Liver (tissue), 9 donors: ENCODE results near the gene ZDHHC14. TPM values are rescaled to one million over a fixed set of nuclear protein-coding genes. Genes with fewer than 3 reads are reported as not detected.

Experiments used
- DNase-seq: peaks from one replicate; pipeline ENCODE4 v3.0.0-alpha.2; 2017; ENCODE audit warnings: low spot score
- H3K27ac ChIP-seq, 2 donors: one replicate each; pipeline ENCODE4 v1.7.0; 2013; ENCODE audit warnings: inconsistent platforms in 2 of 2, low read length in 2 of 2, control low read depth in 1 of 2, low read depth in 1 of 2, mild to moderate bottlenecking in 1 of 2
- H3K27me3 ChIP-seq, 4 donors: one replicate each; pipeline versions ENCODE4 v1.6.1 to v1.7.0; 2013; ENCODE audit warnings: low read length in 3 of 4, inconsistent platforms in 1 of 4, mild to moderate bottlenecking in 1 of 4, moderate library complexity in 1 of 4; ENCODE audit not compliant: control insufficient read depth in 4 of 4, insufficient read depth in 4 of 4
- H3K36me3 ChIP-seq, 4 donors: one replicate each; pipeline versions ENCODE4 v1.6.1 to v1.7.0; 2013; ENCODE audit warnings: low read length in 3 of 4, mild to moderate bottlenecking in 3 of 4, low read depth in 1 of 4, moderate library complexity in 1 of 4; ENCODE audit not compliant: control insufficient read depth in 4 of 4, insufficient read depth in 3 of 4
- H3K4me1 ChIP-seq, 4 donors: one replicate each; pipeline versions ENCODE4 v1.6.1 to v1.7.0; 2013; ENCODE audit warnings: low read length in 3 of 4, mild to moderate bottlenecking in 3 of 4, moderate library complexity in 1 of 4; ENCODE audit not compliant: control insufficient read depth in 4 of 4, insufficient read depth in 4 of 4
- H3K4me3 ChIP-seq, 3 donors: one replicate each; pipeline versions ENCODE4 v1.6.1 to v1.7.0; 2013; ENCODE audit warnings: low read length in 3 of 3, control low read depth in 1 of 3, low read depth in 1 of 3, mild to moderate bottlenecking in 1 of 3
- H3K9ac ChIP-seq, 2 donors: one replicate each; pipeline ENCODE4 v1.7.0; 2013; ENCODE audit warnings: low read length in 2 of 2, mild to moderate bottlenecking in 2 of 2, moderate library complexity in 2 of 2, control low read depth in 1 of 2, low read depth in 1 of 2
- H3K9me3 ChIP-seq, 4 donors: one replicate each; pipeline versions ENCODE4 v1.6.1 to v1.7.0; 2013; ENCODE audit warnings: low read length in 3 of 4; ENCODE audit not compliant: control insufficient read depth in 4 of 4
- FOXA1 ChIP-seq: IDR thresholded peaks from 2 replicates; pipeline ENCODE4 v1.6.1; 2016; ENCODE audit warnings: antibody characterized with exemption
- FOXA2 ChIP-seq: IDR thresholded peaks from 2 replicates; pipeline ENCODE4 v1.6.1; 2016; ENCODE audit warnings: antibody characterized with exemption
- GABPA ChIP-seq, 2 donors: IDR thresholded peaks in 1 of 2; conservative IDR thresholded peaks in 1 of 2; 2 replicates each; pipeline ENCODE4 v1.6.1; 2016; ENCODE audit warnings: antibody characterized with exemption in 2 of 2, mild to moderate bottlenecking in 1 of 2, moderate library complexity in 1 of 2
- HNF4G ChIP-seq: IDR thresholded peaks from 2 replicates; pipeline ENCODE4 v1.6.1; 2016; ENCODE audit warnings: antibody characterized with exemption
- JUND ChIP-seq, 2 donors: IDR thresholded peaks; 2 replicates each; pipeline ENCODE4 v1.6.1; 2016; ENCODE audit warnings: antibody characterized with exemption in 2 of 2
- NR2F2 ChIP-seq: IDR thresholded peaks from 2 replicates; pipeline ENCODE4 v1.6.1; 2016; ENCODE audit warnings: antibody characterized with exemption
- RAD21 ChIP-seq, 2 donors: IDR thresholded peaks; 2 replicates each; pipeline ENCODE4 v1.6.1; 2016; ENCODE audit warnings: antibody characterized with exemption in 2 of 2, mild to moderate bottlenecking in 2 of 2
- SP1 ChIP-seq: IDR thresholded peaks from 2 replicates; pipeline ENCODE4 v1.6.1; 2018; ENCODE audit warnings: antibody characterized with exemption, mild to moderate bottlenecking
- TAF1 ChIP-seq: conservative IDR thresholded peaks from 2 replicates; pipeline ENCODE4 v1.6.1; 2016; ENCODE audit warnings: antibody characterized with exemption, mild to moderate bottlenecking
- YY1 ChIP-seq: IDR thresholded peaks from 2 replicates; pipeline ENCODE4 v1.6.1; 2016; ENCODE audit warnings: antibody characterized with exemption, mild to moderate bottlenecking
- WGBS: extraction: QIAGEN DNeasy Blood & Tissue Kit; methylation state at CpG from one replicate; pipeline ENCODE4 v1.1.7; 2013; 5-methylcytosine and 5-hydroxymethylcytosine counted together
- polyA plus RNA-seq, 2 donors: library from polyadenylated mRNA; stranded (reverse) in 1 of 2; unstranded in 1 of 2; fragments of 200-250 nt in 1 of 2; fragments of >200 nt in 1 of 2; fragmentation: Nextera tagmentation in 1 of 2; extraction: Ambion mirVana in 1 of 2; gene quantifications; one replicate each; pipeline versions ENCODE4 v1.2.1 to v1.2.3, GENCODE V29; 2013 to 2015
- total RNA-seq, 2 donors: library from RNA; depleted of rRNA; stranded (reverse); fragments of >200 nt; gene quantifications; one replicate each; pipeline ENCODE4 v1.2.3, GENCODE V29; 2014
- TF ChIP-seq, protein P1 (sequence below): fragments of 150-350 bp; IDR thresholded peaks from 2 replicates; pipeline ENCODE4 v1.5.1; 2017; ENCODE audit warnings: improper control_type of control experiment, low read depth, low read length; ENCODE audit not compliant: missing input control
- TF ChIP-seq, protein P2 (sequence below): IDR thresholded peaks from 2 replicates; pipeline ENCODE4 v1.6.1; 2016; ENCODE audit warnings: antibody characterized with exemption, mild to moderate bottlenecking
- donor health status: healthy.
- donor health status: healthy.
- donor health status: healthy.
- donor health status: healthy.
- donor health status: healthy.

ZDHHC14 gene
- total and polyA plus RNA-seq, 4 donors, result 4.4 to 11.7 (median 8.4) TPM

DNA sequence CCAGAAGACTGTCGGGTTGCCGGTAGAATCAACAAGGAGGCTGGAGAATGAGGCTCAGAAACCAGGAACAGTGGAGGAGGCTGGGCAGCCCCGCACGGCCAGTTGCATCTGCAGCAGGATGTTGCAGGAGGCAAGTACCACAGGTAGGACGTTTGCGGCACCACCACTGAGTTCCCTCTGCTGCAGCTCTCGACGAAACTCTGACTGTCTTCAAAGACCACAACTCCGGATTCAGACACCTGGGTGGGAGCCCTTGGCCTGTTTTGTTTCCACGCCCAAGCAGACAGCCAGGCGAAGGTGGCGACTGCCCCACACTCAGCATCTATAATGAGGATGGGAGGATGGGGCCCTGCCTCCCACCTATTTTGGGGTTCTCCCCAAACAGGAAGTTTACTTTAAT is 218.2 kb downstream of the ZDHHC14 start:
- Histone ChIP-seq H3K27ac (no peak overlapping the region), H3K36me3 (peaks cover 0 to 5% (median 2%) of the 10 kb centered on the region in 4 donors), H3K27me3 (no peaks in the 10 kb centered on the region), H3K4me1 (peaks cover 0 to 24% (median 7%) of the 10 kb centered on the region in 4 donors), H3K9ac (no peak overlapping the region), H3K9me3 (no peaks in the 10 kb centered on the region), H3K4me3 (no peak overlapping the region)
- no peak for TF ChIP-seq FOXA1
- no peak for TF ChIP-seq GABPA (IDR thresholded peaks at IDR 0.05 in 1 of 2, conservative IDR thresholded peaks at IDR 0.05 in 1 of 2)
- TF ChIP-seq, protein P1, sequence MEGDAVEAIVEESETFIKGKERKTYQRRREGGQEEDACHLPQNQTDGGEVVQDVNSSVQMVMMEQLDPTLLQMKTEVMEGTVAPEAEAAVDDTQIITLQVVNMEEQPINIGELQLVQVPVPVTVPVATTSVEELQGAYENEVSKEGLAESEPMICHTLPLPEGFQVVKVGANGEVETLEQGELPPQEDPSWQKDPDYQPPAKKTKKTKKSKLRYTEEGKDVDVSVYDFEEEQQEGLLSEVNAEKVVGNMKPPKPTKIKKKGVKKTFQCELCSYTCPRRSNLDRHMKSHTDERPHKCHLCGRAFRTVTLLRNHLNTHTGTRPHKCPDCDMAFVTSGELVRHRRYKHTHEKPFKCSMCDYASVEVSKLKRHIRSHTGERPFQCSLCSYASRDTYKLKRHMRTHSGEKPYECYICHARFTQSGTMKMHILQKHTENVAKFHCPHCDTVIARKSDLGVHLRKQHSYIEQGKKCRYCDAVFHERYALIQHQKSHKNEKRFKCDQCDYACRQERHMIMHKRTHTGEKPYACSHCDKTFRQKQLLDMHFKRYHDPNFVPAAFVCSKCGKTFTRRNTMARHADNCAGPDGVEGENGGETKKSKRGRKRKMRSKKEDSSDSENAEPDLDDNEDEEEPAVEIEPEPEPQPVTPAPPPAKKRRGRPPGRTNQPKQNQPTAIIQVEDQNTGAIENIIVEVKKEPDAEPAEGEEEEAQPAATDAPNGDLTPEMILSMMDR, result no peak
- no peak for TF ChIP-seq YY1
- no peak for TF ChIP-seq TAF1
- TF ChIP-seq RAD21 (IDR thresholded peaks at IDR 0.05), result no peak
- TF ChIP-seq, protein P2, sequence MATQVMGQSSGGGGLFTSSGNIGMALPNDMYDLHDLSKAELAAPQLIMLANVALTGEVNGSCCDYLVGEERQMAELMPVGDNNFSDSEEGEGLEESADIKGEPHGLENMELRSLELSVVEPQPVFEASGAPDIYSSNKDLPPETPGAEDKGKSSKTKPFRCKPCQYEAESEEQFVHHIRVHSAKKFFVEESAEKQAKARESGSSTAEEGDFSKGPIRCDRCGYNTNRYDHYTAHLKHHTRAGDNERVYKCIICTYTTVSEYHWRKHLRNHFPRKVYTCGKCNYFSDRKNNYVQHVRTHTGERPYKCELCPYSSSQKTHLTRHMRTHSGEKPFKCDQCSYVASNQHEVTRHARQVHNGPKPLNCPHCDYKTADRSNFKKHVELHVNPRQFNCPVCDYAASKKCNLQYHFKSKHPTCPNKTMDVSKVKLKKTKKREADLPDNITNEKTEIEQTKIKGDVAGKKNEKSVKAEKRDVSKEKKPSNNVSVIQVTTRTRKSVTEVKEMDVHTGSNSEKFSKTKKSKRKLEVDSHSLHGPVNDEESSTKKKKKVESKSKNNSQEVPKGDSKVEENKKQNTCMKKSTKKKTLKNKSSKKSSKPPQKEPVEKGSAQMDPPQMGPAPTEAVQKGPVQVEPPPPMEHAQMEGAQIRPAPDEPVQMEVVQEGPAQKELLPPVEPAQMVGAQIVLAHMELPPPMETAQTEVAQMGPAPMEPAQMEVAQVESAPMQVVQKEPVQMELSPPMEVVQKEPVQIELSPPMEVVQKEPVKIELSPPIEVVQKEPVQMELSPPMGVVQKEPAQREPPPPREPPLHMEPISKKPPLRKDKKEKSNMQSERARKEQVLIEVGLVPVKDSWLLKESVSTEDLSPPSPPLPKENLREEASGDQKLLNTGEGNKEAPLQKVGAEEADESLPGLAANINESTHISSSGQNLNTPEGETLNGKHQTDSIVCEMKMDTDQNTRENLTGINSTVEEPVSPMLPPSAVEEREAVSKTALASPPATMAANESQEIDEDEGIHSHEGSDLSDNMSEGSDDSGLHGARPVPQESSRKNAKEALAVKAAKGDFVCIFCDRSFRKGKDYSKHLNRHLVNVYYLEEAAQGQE, result no peak
- no peak for TF ChIP-seq FOXA2
- no peak for TF ChIP-seq HNF4G
- no peak for DNase-seq
- WGBS, result 96% methylated on average over 12 of the region's 12 CpGs

DNA sequence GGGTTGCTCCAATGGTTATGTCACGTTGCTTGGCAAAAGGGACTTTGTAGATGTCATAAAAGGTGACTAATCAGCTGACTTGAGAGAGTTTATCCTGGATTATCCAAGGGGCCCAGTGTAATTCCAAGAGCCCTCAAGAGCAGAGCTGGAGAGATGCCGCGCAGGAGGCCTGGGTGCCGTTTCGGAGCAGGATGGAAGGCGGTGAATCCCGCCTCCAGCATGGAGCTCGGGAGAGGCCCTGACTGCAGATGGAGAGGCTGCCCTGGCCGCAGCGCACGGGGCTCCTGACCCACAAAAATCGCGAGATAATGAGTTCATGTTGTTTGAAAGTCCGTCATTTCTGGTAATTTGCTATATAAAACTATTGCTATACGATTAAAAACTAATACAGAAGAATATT is 219.8 kb downstream of the ZDHHC14 start:
- H3K36me3 ChIP-seq, result peaks cover 0 to 5% (median under 1%) of the 10 kb centered on the region in 4 donors
- H3K9ac ChIP-seq, result no peak overlapping the region
- H3K4me1 ChIP-seq, result peaks cover 0 to 22% (median 6%) of the 10 kb centered on the region in 4 donors
- H3K27ac ChIP-seq, result no peak overlapping the region
- no peaks in the 10 kb centered on the region for H3K27me3 ChIP-seq
- 97% methylated on average over 15 of the region's 15 CpGs for WGBS
- no peaks in the 10 kb centered on the region for H3K9me3 ChIP-seq
- no peak overlapping the region for H3K4me3 ChIP-seq
- DNase-seq, result no peak
- TF ChIP-seq NR2F2 (no peak), FOXA2 (no peak), SP1 (no peak), FOXA1 (no peak), JUND (IDR thresholded peaks at IDR 0.05) (no peak), TAF1 (no peak)
- TF ChIP-seq, protein P1, result no peak
